22Rv1 (cell line): Measurements from ENCODE around the gene SLAMF1.

Experiments used
- H3K27ac ChIP-seq: fragments of 450-650 bp; 2 replicates; pipeline ENCODE4 v1.5.1; 2017
- CTCF ChIP-seq: fragments of 450-650 bp; IDR thresholded peaks from 2 replicates; pipeline ENCODE4 v1.5.1; 2017; ENCODE audit warnings: mild to moderate bottlenecking
- ZFX ChIP-seq: fragments of 450-650 bp; IDR thresholded peaks from 2 replicates; pipeline ENCODE4 v1.6.1; 2017; ENCODE audit warnings: antibody characterized with exemption, borderline replicate concordance

The SLAMF1 gene

GRCh38 chr1:160621633-160622413 lies 25.0 kb downstream of the SLAMF1 start:
- TF ChIP-seq ZFX: no peak
- TF ChIP-seq CTCF: no peak

GRCh38 chr1:160620942-160621632 lies 25.8 kb downstream of the SLAMF1 start:
- TF ChIP-seq CTCF: no peak
- TF ChIP-seq ZFX: no peak
- H3K27ac ChIP-seq: no peak overlapping the region

More at GRCh38 chr1:160621633-160622413, 25.0 kb downstream of the SLAMF1 start:
- H3K27ac ChIP-seq: no peak overlapping the region

- H3K27ac ChIP-seq: no peak overlapping the region
Measured at GRCh38 chr1:160619742-160620277, 27.0 kb downstream of the SLAMF1 start.

GRCh38 chr1:160618763-160619274 lies 28.0 kb downstream of the SLAMF1 start:
- TF ChIP-seq CTCF: peak; percentile 92
- TF ChIP-seq ZFX: no peak
- no peak overlapping the region for H3K27ac ChIP-seq

More at GRCh38 chr1:160619742-160620277, 27.0 kb downstream of the SLAMF1 start:
- TF ChIP-seq CTCF (no peak), ZFX (no peak)

- TF ChIP-seq CTCF (no peak), ZFX (no peak)
- H3K27ac ChIP-seq: no peak overlapping the region
Measured at GRCh38 chr1:160618327-160618726, 28.5 kb downstream of the SLAMF1 start.

GRCh38 chr1:160615660-160616059 lies 31.2 kb downstream of the SLAMF1 start:
- H3K27ac ChIP-seq: no peak overlapping the region
- no peak for TF ChIP-seq ZFX

GRCh38 chr1:160614410-160614809 lies 32.4 kb downstream of the SLAMF1 start:
- TF ChIP-seq CTCF: no peak
- TF ChIP-seq ZFX: no peak
- H3K27ac ChIP-seq: no peak overlapping the region
